Skeletal muscle tissue (tissue), 4 donors: ENCODE results near the gene CRYBB1. TPM values are rescaled to one million over a fixed set of nuclear protein-coding genes. Genes with fewer than 3 reads are reported as not detected.

Experiments used
- H3K27ac ChIP-seq: one replicate; pipeline ENCODE4 v1.7.0; 2013; ENCODE audit warnings: mild to moderate bottlenecking, low read depth, low read length, inconsistent platforms
- H3K27me3 ChIP-seq, 3 donors: one replicate each; pipeline ENCODE4 v1.7.0; 2013; ENCODE audit warnings: low read length in 3 of 3; ENCODE audit not compliant: control insufficient read depth in 3 of 3, insufficient read depth in 3 of 3
- H3K36me3 ChIP-seq, 3 donors: one replicate each; pipeline ENCODE4 v1.7.0; 2013; ENCODE audit warnings: low read length in 3 of 3; ENCODE audit not compliant: control insufficient read depth in 3 of 3, insufficient read depth in 3 of 3
- H3K4me1 ChIP-seq, 3 donors: one replicate each; pipeline ENCODE4 v1.7.0; 2013; ENCODE audit warnings: low read length in 3 of 3, mild to moderate bottlenecking in 3 of 3; ENCODE audit not compliant: control insufficient read depth in 3 of 3, insufficient read depth in 3 of 3
- H3K4me3 ChIP-seq, 3 donors: one replicate each; pipeline ENCODE4 v1.7.0; 2013; ENCODE audit warnings: low read length in 3 of 3
- H3K9ac ChIP-seq, 3 donors: one replicate each; pipeline ENCODE4 v1.7.0; 2013; ENCODE audit warnings: low read length in 3 of 3, mild to moderate bottlenecking in 3 of 3, moderate library complexity in 2 of 3, low read depth in 1 of 3
- H3K9me3 ChIP-seq, 3 donors: one replicate each; pipeline ENCODE4 v1.7.0; 2013; ENCODE audit warnings: low read length in 3 of 3; ENCODE audit not compliant: control insufficient read depth in 3 of 3
- total RNA-seq: library from RNA; depleted of rRNA; stranded (reverse); fragments of >200 nt; gene quantifications from one replicate; pipeline ENCODE4 v1.2.3, GENCODE V29; 2014
- donor health status: Osteomylitis.

CRYBB1 gene
- total RNA-seq, 1 donor from 2014 or later, result 1.0 TPM

DNA sequence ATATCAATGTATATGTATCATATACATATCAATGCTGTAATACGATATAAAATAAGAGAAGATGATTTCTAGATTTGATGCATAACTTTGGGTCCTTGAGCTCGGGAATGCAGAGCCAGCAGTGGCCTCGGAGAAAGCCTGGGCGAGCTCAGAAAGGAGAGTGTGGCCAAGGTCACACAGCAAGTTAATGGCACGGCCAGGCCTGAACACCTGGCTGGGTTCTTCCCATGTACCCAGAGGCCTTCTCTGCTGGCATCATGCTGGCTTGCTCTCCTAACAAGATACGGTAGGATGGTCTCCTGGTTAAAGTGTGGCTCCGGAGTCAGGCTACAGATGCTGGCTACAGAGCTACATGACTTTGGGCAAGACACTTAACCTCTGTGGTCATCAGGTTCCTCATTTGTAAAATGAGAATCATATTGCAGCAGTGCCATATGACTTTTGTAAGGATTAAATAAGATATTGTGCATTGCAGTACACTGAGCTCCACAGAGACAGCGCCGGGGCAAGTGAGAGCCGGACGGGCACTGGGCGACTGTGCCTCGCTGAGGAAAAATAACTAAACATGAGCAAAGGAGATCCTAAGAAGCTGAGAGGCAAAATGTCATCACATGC is 57.8 kb downstream of the CRYBB1 start:
- Histone ChIP-seq H3K27ac (peak overlapping the region; percentile 70), H3K4me3 (peak overlapping the region; percentile 9 to 65 (median 39)), H3K36me3 (peaks cover 2 to 7% (median 5%) of the 10 kb centered on the region in 3 donors), H3K4me1 (peaks cover 50 to 79% (median 54%) of the 10 kb centered on the region in 3 donors), H3K9ac (peak overlapping the region; percentile 30 to 75 (median 60)), H3K9me3 (no peaks in the 10 kb centered on the region), H3K27me3 (no peaks in the 10 kb centered on the region)

DNA sequence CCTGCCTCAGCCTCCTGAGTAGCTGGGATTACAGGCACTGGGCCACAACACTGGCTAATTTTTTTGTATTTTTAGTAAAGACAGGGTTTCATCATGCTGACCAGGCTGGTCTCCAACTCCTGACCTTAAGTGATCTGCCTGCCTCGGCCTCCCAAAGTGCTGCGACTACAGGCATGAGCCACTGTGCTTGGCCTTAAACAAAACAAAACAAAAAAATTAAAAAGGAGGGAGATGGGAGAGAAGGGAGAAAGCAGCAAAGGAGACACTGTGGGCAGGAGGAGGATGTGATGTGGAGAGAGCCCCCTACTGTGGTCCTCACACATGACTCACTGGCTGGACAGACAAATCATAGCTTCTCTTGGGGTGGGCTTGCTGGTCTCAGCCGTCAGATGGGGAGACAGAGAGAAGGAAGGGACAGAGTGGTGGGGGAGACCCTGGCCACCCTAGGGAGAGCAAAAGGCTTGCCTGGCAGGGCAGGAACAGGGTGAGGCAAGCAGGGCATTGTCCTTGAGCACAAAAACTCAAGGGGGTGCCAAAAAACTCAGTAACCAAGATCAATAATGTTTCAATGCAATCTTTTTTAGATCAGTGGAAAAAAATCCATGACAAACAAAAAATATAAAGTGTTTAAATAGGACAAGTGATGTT is 59.5 kb downstream of the CRYBB1 start:
- Histone ChIP-seq H3K27ac (peak overlapping the region; percentile 70), H3K27me3 (no peaks in the 10 kb centered on the region), H3K9ac (peak overlapping the region in 2 of 3 donors; percentile 8 to 40), H3K36me3 (no peaks in the 10 kb centered on the region), H3K4me3 (no peak overlapping the region), H3K4me1 (peaks cover 60 to 79% (median 70%) of the 10 kb centered on the region in 3 donors), H3K9me3 (no peaks in the 10 kb centered on the region)

- peak overlapping the region; percentile 83 for H3K27ac ChIP-seq
- H3K9me3 ChIP-seq, result no peaks in the 10 kb centered on the region
- peak overlapping the region in 1 of 3 donors; percentile 49 for H3K4me3 ChIP-seq
- no peaks in the 10 kb centered on the region for H3K36me3 ChIP-seq
- peak overlapping the region in 2 of 3 donors; percentile 69 to 77 for H3K9ac ChIP-seq
- H3K27me3 ChIP-seq, result no peaks in the 10 kb centered on the region
- peaks cover 61 to 80% (median 74%) of the 10 kb centered on the region in 3 donors for H3K4me1 ChIP-seq
Observed at GRCh38 chr22:26556904-26557303, 60.9 kb downstream of the CRYBB1 start.

GRCh38 chr22:26555478-26555877 is 62.3 kb downstream of the CRYBB1 start:
- Histone ChIP-seq H3K27me3 (no peaks in the 10 kb centered on the region), H3K36me3 (no peaks in the 10 kb centered on the region), H3K4me1 (peaks cover 68 to 86% (median 78%) of the 10 kb centered on the region in 3 donors), H3K27ac (peak overlapping the region; percentile 50), H3K9ac (peak overlapping the region; percentile 30 to 62 (median 54)), H3K9me3 (no peaks in the 10 kb centered on the region), H3K4me3 (peak overlapping the region in 1 of 3 donors; percentile 23)

GRCh38 chr22:26554956-26555355 is 62.9 kb downstream of the CRYBB1 start:
- H3K27ac ChIP-seq, result peak overlapping the region; percentile 50
- peaks cover 70 to 86% (median 81%) of the 10 kb centered on the region in 3 donors for H3K4me1 ChIP-seq

GRCh38 chr22:26553056-26553752 is 64.6 kb downstream of the CRYBB1 start:
- Histone ChIP-seq H3K9ac (peak overlapping the region in 1 of 3 donors; percentile 62), H3K27ac (no peak overlapping the region), H3K4me1 (peaks cover 66 to 83% (median 80%) of the 10 kb centered on the region in 3 donors), H3K9me3 (no peaks in the 10 kb centered on the region), H3K4me3 (peak overlapping the region in 1 of 3 donors; percentile 23), H3K36me3 (no peaks in the 10 kb centered on the region), H3K27me3 (no peaks in the 10 kb centered on the region)

More at GRCh38 chr22:26554956-26555355, 62.9 kb downstream of the CRYBB1 start:
- Histone ChIP-seq H3K9me3 (no peaks in the 10 kb centered on the region), H3K4me3 (no peak overlapping the region), H3K27me3 (no peaks in the 10 kb centered on the region), H3K9ac (peak overlapping the region in 2 of 3 donors; percentile 54 to 62), H3K36me3 (no peaks in the 10 kb centered on the region)

- Histone ChIP-seq H3K36me3 (no peaks in the 10 kb centered on the region), H3K4me3 (no peak overlapping the region), H3K9me3 (no peaks in the 10 kb centered on the region), H3K9ac (no peak overlapping the region), H3K27me3 (no peaks in the 10 kb centered on the region), H3K4me1 (peaks cover 66 to 82% (median 77%) of the 10 kb centered on the region in 3 donors), H3K27ac (no peak overlapping the region)
Observed at GRCh38 chr22:26552466-26552865, 65.4 kb downstream of the CRYBB1 start.

DNA sequence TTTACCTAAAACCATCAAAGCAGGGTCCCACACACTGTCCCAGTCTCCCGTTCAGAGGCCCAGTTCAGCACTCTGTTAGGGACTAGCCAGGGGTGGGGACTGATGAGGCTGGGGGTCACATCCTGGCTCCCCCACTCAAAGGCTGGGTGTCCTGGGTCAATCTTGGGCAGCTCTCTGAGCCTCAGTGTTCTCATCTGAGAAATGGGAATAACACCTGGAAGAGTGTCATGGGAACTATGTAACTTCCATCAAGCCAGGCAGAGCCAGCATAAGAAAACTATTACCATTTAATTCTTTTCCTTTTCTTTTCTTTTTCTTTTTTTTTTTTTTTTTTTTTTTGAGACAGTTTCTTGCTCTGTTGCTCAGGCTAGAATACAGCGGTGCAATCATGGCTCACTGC is 66.3 kb downstream of the CRYBB1 start:
- H3K9ac ChIP-seq, result peak overlapping the region in 2 of 3 donors; percentile 20 to 45
- H3K4me1 ChIP-seq, result peaks cover 66 to 82% (median 77%) of the 10 kb centered on the region in 3 donors
- H3K27ac ChIP-seq, result no peak overlapping the region

DNA sequence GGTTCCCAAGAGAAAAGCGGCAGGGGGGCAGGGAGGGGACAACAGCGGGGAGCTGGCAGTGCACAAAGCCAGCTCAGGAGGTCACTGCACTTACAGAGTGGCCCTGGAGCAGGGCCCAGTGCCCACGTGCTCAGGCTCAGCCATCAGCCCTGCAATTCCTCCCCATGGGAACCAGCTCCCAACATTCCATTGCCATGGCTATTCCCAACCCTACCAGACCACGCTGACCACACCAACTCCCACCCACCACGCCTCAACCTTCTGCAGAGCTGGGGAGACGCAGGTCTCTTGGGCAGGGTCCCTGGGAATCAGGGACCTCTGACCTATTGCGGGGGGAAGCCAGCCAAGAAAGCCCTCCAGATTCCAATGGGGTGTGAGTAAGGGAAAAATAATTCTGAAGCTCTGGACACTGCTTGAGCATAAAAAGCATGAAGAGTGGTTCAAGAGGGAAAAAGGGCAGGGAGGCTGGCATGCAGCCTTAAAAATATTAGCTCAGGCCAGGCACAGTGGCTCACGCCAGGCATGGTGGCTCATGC is 67.3 kb downstream of the CRYBB1 start:
- Histone ChIP-seq H3K27me3 (no peaks in the 10 kb centered on the region), H3K9me3 (no peaks in the 10 kb centered on the region), H3K4me1 (peaks cover 65 to 81% (median 75%) of the 10 kb centered on the region in 3 donors), H3K27ac (peak overlapping the region; percentile 81), H3K36me3 (no peaks in the 10 kb centered on the region), H3K9ac (peak overlapping the region in 2 of 3 donors; percentile 65), H3K4me3 (peak overlapping the region in 2 of 3 donors; percentile 45)

More for the DNA sequence above, 66.3 kb downstream of the CRYBB1 start:
- H3K9me3 ChIP-seq, result no peaks in the 10 kb centered on the region
- H3K27me3 ChIP-seq, result no peaks in the 10 kb centered on the region
- no peaks in the 10 kb centered on the region for H3K36me3 ChIP-seq
- no peak overlapping the region for H3K4me3 ChIP-seq
